LNCaP clone FGC (cell line): ENCODE measurements around the gene ZC2HC1B.
A peak's percentile ranks its signal among the peaks of the same experiment; 100 is the strongest.
"Not testable (repeated sequence)": the region's sequence is repeated elsewhere in the genome, so short reads cannot be mapped to it uniquely, and the experiment has no call there.

Source experiments
- DNase-seq: peaks from one replicate; pipeline ENCODE4 v3.0.0-alpha.2; 2011; ENCODE audit warnings: low read depth
- H3K4me3 ChIP-seq: 2 replicates; pipeline ENCODE4 v1.5.1; 2011; ENCODE audit warnings: mild to moderate bottlenecking, low read depth, low read length, control low read depth
- CTCF ChIP-seq: IDR thresholded peaks from 2 replicates; pipeline ENCODE4 v1.5.1; 2012; ENCODE audit warnings: mild to moderate bottlenecking; ENCODE audit not compliant: control insufficient read depth, insufficient read depth; ENCODE audit errors: extremely low read depth

The ZC2HC1B gene

GRCh38 chr6:143867236-143867635, 3.0 kb downstream of the ZC2HC1B start:
- DNase-seq: no peak
- H3K4me3 ChIP-seq: no peak overlapping the region
- no peak for TF ChIP-seq CTCF

DNA sequence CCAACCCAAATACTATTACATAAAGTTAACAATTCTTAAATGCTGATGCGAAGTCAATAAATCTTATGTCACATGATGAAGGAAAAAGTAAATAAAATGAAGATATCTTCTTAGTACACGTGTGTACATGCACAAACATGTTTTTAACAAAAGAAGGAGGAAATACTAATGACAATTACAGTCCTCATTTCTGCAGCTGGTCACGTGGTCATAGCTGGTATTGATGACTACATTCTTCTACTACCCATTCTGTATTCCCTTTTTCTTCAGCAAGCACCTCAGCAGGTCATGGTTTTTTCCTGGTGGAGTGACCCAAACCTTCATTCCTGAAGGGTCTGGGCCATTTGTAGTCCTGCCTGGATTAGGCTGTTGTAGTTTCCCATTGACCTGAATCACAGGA, 4.5 kb downstream of the ZC2HC1B start:
- H3K4me3 ChIP-seq, DNase-seq: not testable (repeated sequence)

- DNase-seq, H3K4me3 ChIP-seq: not testable (repeated sequence)
These were observed 7.0 kb downstream of the ZC2HC1B start for GRCh38 chr6:143871202-143871730.

GRCh38 chr6:143872201-143872600, 7.9 kb downstream of the ZC2HC1B start:
- no peak overlapping the region for H3K4me3 ChIP-seq
- no peak for DNase-seq
- no peak for TF ChIP-seq CTCF

GRCh38 chr6:143873600-143873999, 9.3 kb downstream of the ZC2HC1B start:
- H3K4me3 ChIP-seq, DNase-seq: not testable (repeated sequence)

DNA sequence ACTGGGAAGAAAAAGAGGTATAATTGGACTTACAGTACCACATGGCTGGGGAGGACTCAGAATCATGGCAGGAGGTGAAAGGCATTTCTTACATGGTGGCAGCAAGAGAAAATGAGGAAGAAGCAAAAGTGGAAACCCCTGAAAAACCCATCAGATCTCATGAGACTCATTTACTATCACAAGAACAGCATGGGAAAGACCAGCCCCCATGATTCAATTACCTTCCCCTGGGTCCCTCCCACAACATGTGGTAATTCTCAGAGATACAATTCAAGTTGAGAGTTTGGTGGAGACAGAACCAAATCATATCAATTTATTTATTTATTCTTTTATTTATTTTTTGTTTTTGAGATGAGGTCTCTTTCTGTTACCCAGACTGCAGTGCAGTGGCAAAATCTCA, 10.2 kb downstream of the ZC2HC1B start:
- DNase-seq: not testable (repeated sequence)

GRCh38 chr6:143877584-143878271, 13.5 kb downstream of the ZC2HC1B start:
- no peak for DNase-seq

More for the DNA sequence above, 10.2 kb downstream of the ZC2HC1B start:
- H3K4me3 ChIP-seq: not testable (repeated sequence)

GRCh38 chr6:143878272-143878760, 14.0 kb downstream of the ZC2HC1B start:
- no peak for TF ChIP-seq CTCF
- H3K4me3 ChIP-seq: no peak overlapping the region
- DNase-seq: peak; percentile 69

More at GRCh38 chr6:143877584-143878271, 13.5 kb downstream of the ZC2HC1B start:
- H3K4me3 ChIP-seq: no peak overlapping the region
- no peak for TF ChIP-seq CTCF

DNA sequence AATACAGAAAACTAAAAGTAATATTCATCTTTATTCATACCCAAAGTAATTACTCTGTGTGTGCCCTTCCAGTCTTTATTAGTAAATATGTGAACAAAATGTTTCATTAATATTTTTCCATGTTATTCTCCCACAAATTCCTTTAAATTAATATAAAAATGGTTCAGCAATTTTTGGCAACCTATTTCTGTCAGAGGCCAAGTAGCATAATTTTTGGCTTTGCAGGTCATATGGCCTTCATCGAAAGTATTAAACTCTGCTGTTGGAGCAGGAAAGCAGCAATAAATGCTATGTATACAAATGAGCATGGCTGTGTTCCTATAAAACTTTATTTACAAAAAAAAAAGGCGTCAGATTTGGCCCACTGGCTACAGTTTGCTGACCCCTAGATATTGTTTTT, 16.1 kb downstream of the ZC2HC1B start:
- TF ChIP-seq CTCF: no peak
- peak; percentile 48 for DNase-seq
- no peak overlapping the region for H3K4me3 ChIP-seq
